Rectal smooth muscle tissue (tissue), 1 donor: ENCODE data around the gene CDK6.

Experiments used
- H3K27ac ChIP-seq: one replicate; pipeline ENCODE4 v1.7.0; 2013; ENCODE audit warnings: low read depth, low read length, inconsistent platforms
- H3K27me3 ChIP-seq: one replicate; pipeline ENCODE4 v1.7.0; 2013; ENCODE audit warnings: low read length; ENCODE audit not compliant: control insufficient read depth, insufficient read depth
- H3K36me3 ChIP-seq: one replicate; pipeline ENCODE4 v1.7.0; 2013; ENCODE audit warnings: low read length; ENCODE audit not compliant: control insufficient read depth, insufficient read depth
- H3K4me1 ChIP-seq: one replicate; pipeline ENCODE4 v1.7.0; 2013; ENCODE audit warnings: low read length; ENCODE audit not compliant: control insufficient read depth, insufficient read depth
- H3K4me3 ChIP-seq: one replicate; pipeline ENCODE4 v1.7.0; 2013; ENCODE audit warnings: low read length
- H3K9ac ChIP-seq: one replicate; pipeline ENCODE4 v1.7.0; 2013; ENCODE audit warnings: low read length

Gene CDK6

DNA sequence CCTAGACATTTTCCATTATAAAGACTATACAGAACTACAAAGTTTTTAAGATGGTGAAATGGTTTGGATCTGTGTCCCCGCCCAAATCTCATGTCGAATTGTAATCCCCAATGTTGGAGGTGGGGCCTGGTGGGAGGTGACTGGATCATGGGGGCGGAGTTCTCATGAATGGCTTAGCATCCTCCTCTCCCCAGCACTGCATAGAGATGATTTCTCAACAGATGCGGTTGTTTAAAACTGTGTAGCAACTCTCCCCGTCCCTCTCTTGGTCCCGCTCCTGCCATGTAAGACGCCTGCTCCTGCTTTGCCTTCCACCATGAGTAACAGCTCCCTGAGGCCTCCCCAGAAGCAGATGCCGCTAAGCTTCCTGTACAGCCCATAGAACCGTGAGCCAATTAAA lies 247.8 kb downstream of the CDK6 start:
- H3K27me3 ChIP-seq: no peaks in the 10 kb centered on the region
- peaks cover 8% of the 10 kb centered on the region for H3K4me1 ChIP-seq
- no peak overlapping the region for H3K9ac ChIP-seq
- no peak overlapping the region for H3K27ac ChIP-seq
- H3K4me3 ChIP-seq: peak overlapping the region; percentile 98
- H3K36me3 ChIP-seq: no peaks in the 10 kb centered on the region

DNA sequence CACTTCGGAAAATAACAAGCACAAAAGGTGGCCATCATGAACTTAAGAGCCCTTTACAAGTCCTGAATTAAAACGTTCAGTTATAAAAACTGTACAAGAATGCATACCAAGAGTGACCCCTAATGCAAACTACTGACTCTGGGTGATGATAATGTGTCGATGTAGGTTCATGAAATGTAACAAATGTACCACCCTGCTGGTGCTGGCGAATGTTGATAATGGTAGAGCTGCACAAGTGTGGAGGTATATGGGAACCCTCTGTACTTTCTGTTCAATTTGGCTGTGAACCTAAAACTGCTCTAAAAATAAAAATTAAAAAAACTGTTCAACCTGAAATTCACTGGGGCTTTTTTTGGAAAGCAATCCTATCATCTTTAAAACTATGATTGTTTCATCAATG lies 249.5 kb downstream of the CDK6 start:
- peaks cover 8% of the 10 kb centered on the region for H3K4me1 ChIP-seq
- no peak overlapping the region for H3K4me3 ChIP-seq
- H3K27me3 ChIP-seq: no peaks in the 10 kb centered on the region
- no peak overlapping the region for H3K27ac ChIP-seq
- H3K36me3 ChIP-seq: no peaks in the 10 kb centered on the region
- no peak overlapping the region for H3K9ac ChIP-seq

DNA sequence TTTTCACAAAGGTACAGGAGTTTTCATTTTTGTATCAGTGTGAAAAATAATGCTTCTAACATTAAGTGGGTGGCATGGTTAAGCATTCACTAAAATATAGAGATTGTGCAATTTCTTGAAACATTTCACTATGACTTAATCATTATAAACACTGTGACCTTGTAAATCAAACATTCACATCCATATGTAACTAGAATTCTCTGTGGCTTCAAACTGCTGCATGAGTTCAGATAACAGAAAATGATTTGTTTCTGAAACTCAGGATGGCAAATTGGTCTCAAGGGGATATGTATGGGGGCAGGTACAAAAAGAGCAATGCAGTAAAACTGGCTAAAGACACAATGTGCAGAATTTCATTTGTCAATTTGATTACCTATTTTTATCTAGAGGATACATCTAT lies 250.0 kb downstream of the CDK6 start:
- no peak overlapping the region for H3K9ac ChIP-seq
- no peak overlapping the region for H3K27ac ChIP-seq
- peaks cover 8% of the 10 kb centered on the region for H3K4me1 ChIP-seq
- no peaks in the 10 kb centered on the region for H3K27me3 ChIP-seq
- no peak overlapping the region for H3K4me3 ChIP-seq
- H3K36me3 ChIP-seq: no peaks in the 10 kb centered on the region

DNA sequence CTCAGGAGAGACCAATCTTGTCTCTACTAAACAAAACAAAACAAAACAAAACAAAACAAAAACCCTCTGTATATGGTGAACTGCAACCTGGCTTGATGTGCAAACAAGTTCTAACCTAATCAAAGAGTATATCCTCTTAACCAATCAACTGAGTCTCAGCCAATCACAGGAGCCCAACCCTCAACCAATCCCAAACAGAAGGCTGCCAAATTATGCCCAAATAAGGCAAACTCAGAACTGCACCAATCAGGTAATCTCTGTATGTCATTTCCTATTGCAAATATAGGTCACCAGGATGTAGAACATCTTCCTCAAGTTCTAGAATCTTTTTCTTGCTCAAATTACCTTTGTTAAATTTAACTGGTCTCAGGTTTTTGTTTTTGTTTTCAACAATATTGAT lies 251.4 kb downstream of the CDK6 start:
- Histone ChIP-seq H3K9ac (no peak overlapping the region), H3K4me1 (peaks cover 8% of the 10 kb centered on the region), H3K27ac (peak overlapping the region; percentile 37), H3K36me3 (peaks cover 5% of the 10 kb centered on the region), H3K27me3 (no peaks in the 10 kb centered on the region), H3K4me3 (no peak overlapping the region)

DNA sequence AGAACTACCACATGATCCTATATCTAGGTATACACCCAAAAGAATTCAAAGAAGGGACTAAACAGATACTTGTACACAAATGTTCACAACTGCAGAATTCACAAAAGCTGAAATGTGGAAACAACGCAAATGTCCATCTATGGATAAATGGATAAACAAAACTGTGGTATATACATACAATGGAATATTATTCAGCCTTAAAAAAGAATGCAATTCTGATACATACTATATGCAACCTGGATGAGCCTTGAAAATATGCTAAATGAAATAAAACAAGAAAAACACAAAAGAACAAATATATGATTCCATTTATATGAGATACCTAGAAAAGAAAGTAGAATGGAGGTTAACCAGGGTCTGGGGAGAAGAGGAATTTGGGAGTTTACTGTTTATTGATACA lies 253.4 kb downstream of the CDK6 start:
- Histone ChIP-seq H3K4me1 (no peaks in the 10 kb centered on the region), H3K36me3 (peaks cover 9% of the 10 kb centered on the region)

DNA sequence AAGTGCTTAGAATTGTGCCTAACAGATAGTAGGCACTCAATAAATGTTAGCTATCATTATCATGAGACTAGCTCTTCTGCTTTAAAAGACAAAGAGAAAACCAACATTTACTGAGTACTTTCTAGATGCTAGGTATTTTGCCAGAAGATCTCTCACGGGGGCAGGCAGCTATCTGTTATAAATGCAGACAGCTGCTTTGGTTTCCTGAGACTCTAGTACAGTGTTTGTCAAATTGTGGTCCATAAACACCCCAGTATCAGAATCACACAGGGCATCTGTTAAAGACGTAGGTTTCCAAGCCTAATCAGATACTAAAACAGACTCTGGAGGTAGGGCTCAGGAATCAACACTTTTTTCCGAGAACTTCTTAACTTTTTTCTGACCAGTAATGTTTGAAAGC lies 260.1 kb downstream of the CDK6 start:
- H3K9ac ChIP-seq: no peak overlapping the region
- H3K36me3 ChIP-seq: peaks cover 17% of the 10 kb centered on the region
- H3K27me3 ChIP-seq: no peaks in the 10 kb centered on the region

More for the DNA sequence above, 253.4 kb downstream of the CDK6 start:
- no peak overlapping the region for H3K9ac ChIP-seq
- no peak overlapping the region for H3K4me3 ChIP-seq
- no peaks in the 10 kb centered on the region for H3K27me3 ChIP-seq
- no peak overlapping the region for H3K27ac ChIP-seq

DNA sequence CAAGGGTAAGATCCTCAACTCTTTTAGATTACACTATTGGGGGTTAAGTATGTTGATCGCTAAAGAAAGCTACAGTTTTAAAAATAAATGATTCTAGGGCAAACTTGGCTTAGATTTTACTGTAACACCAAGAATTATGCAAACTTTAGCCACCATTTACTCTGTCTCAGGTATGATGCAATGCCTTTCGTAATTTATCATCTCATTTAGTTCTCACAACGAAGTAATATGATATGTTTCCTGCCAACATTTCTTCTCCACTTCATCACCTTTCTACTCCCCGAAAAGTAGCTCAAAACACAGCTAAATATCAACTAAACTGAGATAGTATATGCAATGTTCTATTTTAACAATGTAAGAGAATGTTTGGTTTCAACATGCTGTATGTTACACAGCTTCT lies 267.2 kb downstream of the CDK6 start:
- Histone ChIP-seq H3K36me3 (peaks cover 7% of the 10 kb centered on the region), H3K27ac (no peak overlapping the region), H3K9ac (no peak overlapping the region)

More for the DNA sequence above, 260.1 kb downstream of the CDK6 start:
- Histone ChIP-seq H3K4me1 (no peaks in the 10 kb centered on the region), H3K4me3 (no peak overlapping the region), H3K27ac (no peak overlapping the region)

DNA sequence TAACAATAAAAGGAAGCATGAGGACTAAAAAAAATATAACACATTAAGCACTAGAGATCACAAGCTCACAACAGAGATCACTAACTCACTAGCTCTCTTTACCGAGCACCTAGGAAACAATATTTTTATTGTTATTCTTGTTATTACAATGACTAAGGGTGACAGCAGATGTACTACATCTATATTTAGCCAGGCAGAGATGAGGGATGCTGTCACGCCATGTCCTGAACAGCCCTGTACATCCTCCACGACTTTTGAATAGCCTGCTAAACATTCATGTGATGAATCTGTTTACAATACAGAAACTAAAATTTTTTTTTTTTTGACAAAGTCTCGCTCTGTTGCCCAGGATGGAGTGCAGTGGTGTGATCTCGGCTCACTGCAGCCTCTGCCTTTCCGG lies 268.9 kb downstream of the CDK6 start:
- H3K9ac ChIP-seq: no peak overlapping the region
- no peaks in the 10 kb centered on the region for H3K27me3 ChIP-seq
- no peak overlapping the region for H3K4me3 ChIP-seq
- no peaks in the 10 kb centered on the region for H3K4me1 ChIP-seq
- peaks cover 10% of the 10 kb centered on the region for H3K36me3 ChIP-seq
- H3K27ac ChIP-seq: no peak overlapping the region

More for the DNA sequence above, 267.2 kb downstream of the CDK6 start:
- Histone ChIP-seq H3K27me3 (no peaks in the 10 kb centered on the region), H3K4me3 (no peak overlapping the region), H3K4me1 (no peaks in the 10 kb centered on the region)

DNA sequence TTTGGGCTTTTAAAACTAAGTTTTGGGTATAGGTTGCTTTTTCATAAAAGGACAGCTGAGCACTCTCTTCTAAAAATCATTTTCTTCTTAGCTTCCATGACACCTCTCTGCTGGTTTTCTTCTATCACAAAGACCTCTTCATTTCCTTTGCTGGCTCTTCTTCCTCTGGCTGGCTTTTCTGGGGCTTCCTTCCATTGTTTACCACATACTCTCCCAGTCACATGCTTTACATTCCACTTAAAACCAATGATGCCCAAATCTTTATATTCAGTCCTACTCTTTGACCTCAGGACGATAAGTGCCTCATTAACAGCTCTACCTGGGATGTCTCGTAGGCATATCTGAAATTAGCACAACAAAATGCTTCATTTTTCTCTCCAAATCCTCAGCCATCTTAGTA lies 273.0 kb downstream of the CDK6 start:
- H3K36me3 ChIP-seq: peaks cover 6% of the 10 kb centered on the region
- H3K9ac ChIP-seq: no peak overlapping the region
- H3K27ac ChIP-seq: no peak overlapping the region
- no peaks in the 10 kb centered on the region for H3K4me1 ChIP-seq
- no peak overlapping the region for H3K4me3 ChIP-seq
- no peaks in the 10 kb centered on the region for H3K27me3 ChIP-seq

DNA sequence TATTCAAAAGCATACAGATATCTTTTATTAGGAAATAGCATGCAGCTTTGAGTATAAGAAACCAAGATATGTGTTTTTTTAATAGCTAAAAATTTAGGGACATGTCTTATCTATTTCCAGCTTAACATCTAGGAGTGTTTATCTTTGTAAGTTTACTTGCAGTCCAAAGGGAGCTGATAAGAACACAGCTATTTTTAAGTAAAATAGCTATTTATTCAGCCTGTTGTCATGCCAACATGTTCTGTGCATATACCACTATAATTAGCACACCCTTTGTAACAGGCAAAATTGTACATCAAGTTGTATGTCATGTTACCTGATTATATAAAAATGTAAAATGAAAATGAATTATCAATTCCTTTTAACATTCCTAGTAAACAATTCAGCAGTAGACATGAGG lies 275.8 kb downstream of the CDK6 start:
- Histone ChIP-seq H3K27ac (no peak overlapping the region), H3K9ac (no peak overlapping the region), H3K4me3 (no peak overlapping the region), H3K36me3 (peaks cover 3% of the 10 kb centered on the region), H3K4me1 (no peaks in the 10 kb centered on the region), H3K27me3 (no peaks in the 10 kb centered on the region)

DNA sequence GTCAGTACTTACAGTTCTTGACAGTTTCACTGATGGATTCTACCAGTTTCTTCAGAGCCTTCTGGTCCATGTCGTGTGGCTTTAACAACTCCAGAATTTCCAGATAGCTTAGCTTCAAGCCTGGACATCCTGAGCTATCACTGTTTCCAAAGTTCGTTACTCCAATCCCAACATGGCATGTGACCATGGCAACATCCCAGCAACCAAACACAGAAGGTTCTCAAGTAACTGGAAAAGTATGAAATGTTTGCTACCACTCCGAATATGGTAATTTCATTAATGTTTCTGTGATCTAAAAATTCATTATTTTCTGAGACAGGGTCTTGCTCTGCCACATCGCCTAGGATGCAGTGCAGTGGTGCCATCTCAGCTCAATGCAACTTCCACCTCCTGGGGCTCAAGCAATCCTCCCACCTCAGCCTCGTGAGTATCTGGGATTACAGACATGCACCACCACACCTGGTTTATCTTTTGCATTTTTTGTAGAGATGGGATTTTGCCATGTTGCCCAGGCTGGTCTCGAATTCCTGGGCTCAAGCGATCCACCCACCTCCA lies 278.5 kb downstream of the CDK6 start:
- no peaks in the 10 kb centered on the region for H3K4me1 ChIP-seq
- no peaks in the 10 kb centered on the region for H3K27me3 ChIP-seq
- H3K4me3 ChIP-seq: no peak overlapping the region
- H3K27ac ChIP-seq: no peak overlapping the region
- no peaks in the 10 kb centered on the region for H3K36me3 ChIP-seq
- no peak overlapping the region for H3K9ac ChIP-seq

DNA sequence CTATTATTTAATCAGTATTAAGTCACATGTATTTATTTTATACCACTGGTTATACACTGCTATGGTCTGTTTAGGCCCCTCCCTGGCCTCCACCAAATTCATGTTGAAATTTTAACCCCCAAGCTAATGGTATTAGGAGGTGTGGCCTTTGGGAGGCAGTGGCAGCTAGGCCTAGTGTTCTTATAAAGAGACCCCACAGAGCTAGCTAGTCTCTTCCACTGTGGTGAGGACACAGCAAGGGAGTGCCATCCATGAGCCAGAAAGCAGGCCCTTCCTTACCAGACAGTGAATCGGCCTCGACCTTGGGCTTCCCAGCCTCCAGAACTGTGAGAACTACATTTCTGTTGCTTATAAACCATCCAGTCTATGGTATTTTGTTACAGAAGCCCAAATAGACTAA lies 279.1 kb downstream of the CDK6 start:
- no peaks in the 10 kb centered on the region for H3K4me1 ChIP-seq
- no peaks in the 10 kb centered on the region for H3K27me3 ChIP-seq
- no peak overlapping the region for H3K9ac ChIP-seq
- no peak overlapping the region for H3K4me3 ChIP-seq
- H3K27ac ChIP-seq: no peak overlapping the region
- H3K36me3 ChIP-seq: no peaks in the 10 kb centered on the region
